ENCODE data around the gene LRRC56. TPM values are rescaled to one million over a fixed set of nuclear protein-coding genes. Genes with fewer than 3 reads are reported as not detected.
A peak's percentile ranks its signal among the peaks of the same experiment; 100 is the strongest.

LRRC56 gene
- total and polyA plus RNA-seq, 2 of the 13 experiments (the other 11 are each of a cell fraction or from before 2014, with no cell fraction given): 0.11 to 0.29 TPM

- TF ChIP-seq, protein P1, sequence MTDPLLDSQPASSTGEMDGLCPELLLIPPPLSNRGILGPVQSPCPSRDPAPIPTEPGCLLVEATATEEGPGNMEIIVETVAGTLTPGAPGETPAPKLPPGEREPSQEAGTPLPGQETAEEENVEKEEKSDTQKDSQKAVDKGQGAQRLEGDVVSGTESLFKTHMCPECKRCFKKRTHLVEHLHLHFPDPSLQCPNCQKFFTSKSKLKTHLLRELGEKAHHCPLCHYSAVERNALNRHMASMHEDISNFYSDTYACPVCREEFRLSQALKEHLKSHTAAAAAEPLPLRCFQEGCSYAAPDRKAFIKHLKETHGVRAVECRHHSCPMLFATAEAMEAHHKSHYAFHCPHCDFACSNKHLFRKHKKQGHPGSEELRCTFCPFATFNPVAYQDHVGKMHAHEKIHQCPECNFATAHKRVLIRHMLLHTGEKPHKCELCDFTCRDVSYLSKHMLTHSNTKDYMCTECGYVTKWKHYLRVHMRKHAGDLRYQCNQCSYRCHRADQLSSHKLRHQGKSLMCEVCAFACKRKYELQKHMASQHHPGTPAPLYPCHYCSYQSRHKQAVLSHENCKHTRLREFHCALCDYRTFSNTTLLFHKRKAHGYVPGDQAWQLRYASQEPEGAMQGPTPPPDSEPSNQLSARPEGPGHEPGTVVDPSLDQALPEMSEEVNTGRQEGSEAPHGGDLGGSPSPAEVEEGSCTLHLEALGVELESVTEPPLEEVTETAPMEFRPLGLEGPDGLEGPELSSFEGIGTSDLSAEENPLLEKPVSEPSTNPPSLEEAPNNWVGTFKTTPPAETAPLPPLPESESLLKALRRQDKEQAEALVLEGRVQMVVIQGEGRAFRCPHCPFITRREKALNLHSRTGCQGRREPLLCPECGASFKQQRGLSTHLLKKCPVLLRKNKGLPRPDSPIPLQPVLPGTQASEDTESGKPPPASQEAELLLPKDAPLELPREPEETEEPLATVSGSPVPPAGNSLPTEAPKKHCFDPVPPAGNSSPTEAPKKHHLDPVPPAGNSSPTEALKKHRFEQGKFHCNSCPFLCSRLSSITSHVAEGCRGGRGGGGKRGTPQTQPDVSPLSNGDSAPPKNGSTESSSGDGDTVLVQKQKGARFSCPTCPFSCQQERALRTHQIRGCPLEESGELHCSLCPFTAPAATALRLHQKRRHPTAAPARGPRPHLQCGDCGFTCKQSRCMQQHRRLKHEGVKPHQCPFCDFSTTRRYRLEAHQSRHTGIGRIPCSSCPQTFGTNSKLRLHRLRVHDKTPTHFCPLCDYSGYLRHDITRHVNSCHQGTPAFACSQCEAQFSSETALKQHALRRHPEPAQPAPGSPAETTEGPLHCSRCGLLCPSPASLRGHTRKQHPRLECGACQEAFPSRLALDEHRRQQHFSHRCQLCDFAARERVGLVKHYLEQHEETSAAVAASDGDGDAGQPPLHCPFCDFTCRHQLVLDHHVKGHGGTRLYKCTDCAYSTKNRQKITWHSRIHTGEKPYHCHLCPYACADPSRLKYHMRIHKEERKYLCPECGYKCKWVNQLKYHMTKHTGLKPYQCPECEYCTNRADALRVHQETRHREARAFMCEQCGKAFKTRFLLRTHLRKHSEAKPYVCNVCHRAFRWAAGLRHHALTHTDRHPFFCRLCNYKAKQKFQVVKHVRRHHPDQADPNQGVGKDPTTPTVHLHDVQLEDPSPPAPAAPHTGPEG (CRISPR knock-in tag; IDR thresholded peaks at IDR 0.05): no peak
- TF ChIP-seq, protein P2, sequence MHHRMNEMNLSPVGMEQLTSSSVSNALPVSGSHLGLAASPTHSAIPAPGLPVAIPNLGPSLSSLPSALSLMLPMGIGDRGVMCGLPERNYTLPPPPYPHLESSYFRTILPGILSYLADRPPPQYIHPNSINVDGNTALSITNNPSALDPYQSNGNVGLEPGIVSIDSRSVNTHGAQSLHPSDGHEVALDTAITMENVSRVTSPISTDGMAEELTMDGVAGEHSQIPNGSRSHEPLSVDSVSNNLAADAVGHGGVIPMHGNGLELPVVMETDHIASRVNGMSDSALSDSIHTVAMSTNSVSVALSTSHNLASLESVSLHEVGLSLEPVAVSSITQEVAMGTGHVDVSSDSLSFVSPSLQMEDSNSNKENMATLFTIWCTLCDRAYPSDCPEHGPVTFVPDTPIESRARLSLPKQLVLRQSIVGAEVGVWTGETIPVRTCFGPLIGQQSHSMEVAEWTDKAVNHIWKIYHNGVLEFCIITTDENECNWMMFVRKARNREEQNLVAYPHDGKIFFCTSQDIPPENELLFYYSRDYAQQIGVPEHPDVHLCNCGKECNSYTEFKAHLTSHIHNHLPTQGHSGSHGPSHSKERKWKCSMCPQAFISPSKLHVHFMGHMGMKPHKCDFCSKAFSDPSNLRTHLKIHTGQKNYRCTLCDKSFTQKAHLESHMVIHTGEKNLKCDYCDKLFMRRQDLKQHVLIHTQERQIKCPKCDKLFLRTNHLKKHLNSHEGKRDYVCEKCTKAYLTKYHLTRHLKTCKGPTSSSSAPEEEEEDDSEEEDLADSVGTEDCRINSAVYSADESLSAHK (CRISPR knock-in tag; IDR thresholded peaks at IDR 0.05; ENCODE audit: borderline replicate concordance): no peak
- TF ChIP-seq ZNF282 (IDR thresholded peaks at IDR 0.05; ENCODE audit: partially characterized antibody) (no peak), RXRB (CRISPR knock-in tag; IDR thresholded peaks at IDR 0.05; ENCODE audit: borderline replicate concordance) (peak; percentile 62; the same call in 1 of the 2 replicates), JARID2 (CRISPR knock-in tag; IDR thresholded peaks at IDR 0.05; ENCODE audit: insufficient replicate concordance) (no peak), REXO4 (CRISPR knock-in tag; IDR thresholded peaks at IDR 0.05; ENCODE audit: borderline replicate concordance) (no peak), JUNB (CRISPR knock-in tag; IDR thresholded peaks at IDR 0.05; ENCODE audit: borderline replicate concordance) (no peak), ZNF792 (CRISPR knock-in tag; IDR thresholded peaks at IDR 0.05) (no peak), MED13 (CRISPR knock-in tag; IDR thresholded peaks at IDR 0.05) (no peak), MBD4 (IDR thresholded peaks at IDR 0.05; ENCODE audit: borderline replicate concordance, low read length) (no peak), ZNF543 (CRISPR knock-in tag; IDR thresholded peaks at IDR 0.05) (no peak), SMAD3 (CRISPR knock-in tag; IDR thresholded peaks at IDR 0.05) (no peak), ZNF350 (CRISPR knock-in tag; IDR thresholded peaks at IDR 0.05; ENCODE audit: borderline replicate concordance, low read depth) (peak; percentile 39; the same call in 1 of the 2 replicates), MXD4 (CRISPR knock-in tag; IDR thresholded peaks at IDR 0.05) (no peak), JUN (CRISPR knock-in tag; IDR thresholded peaks at IDR 0.05) (no peak)
- TF ChIP-seq, protein P3, sequence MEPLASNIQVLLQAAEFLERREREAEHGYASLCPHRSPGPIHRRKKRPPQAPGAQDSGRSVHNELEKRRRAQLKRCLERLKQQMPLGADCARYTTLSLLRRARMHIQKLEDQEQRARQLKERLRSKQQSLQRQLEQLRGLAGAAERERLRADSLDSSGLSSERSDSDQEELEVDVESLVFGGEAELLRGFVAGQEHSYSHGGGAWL (CRISPR knock-in tag; IDR thresholded peaks at IDR 0.05): no peak; the same call in 1 of the 2 replicates
- TF ChIP-seq, protein P4, sequence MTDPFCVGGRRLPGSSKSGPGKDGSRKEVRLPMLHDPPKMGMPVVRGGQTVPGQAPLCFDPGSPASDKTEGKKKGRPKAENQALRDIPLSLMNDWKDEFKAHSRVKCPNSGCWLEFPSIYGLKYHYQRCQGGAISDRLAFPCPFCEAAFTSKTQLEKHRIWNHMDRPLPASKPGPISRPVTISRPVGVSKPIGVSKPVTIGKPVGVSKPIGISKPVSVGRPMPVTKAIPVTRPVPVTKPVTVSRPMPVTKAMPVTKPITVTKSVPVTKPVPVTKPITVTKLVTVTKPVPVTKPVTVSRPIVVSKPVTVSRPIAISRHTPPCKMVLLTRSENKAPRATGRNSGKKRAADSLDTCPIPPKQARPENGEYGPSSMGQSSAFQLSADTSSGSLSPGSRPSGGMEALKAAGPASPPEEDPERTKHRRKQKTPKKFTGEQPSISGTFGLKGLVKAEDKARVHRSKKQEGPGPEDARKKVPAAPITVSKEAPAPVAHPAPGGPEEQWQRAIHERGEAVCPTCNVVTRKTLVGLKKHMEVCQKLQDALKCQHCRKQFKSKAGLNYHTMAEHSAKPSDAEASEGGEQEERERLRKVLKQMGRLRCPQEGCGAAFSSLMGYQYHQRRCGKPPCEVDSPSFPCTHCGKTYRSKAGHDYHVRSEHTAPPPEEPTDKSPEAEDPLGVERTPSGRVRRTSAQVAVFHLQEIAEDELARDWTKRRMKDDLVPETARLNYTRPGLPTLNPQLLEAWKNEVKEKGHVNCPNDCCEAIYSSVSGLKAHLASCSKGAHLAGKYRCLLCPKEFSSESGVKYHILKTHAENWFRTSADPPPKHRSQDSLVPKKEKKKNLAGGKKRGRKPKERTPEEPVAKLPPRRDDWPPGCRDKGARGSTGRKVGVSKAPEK (CRISPR knock-in tag; IDR thresholded peaks at IDR 0.05; ENCODE audit: borderline replicate concordance): no peak
Observed at GRCh38 chr11:569158-569885, 32.0 kb downstream of the LRRC56 start (continued).
